GM19239 (cell line): Measurements from ENCODE around the gene PNPO.

ENCODE experiments used
- DNase-seq: peaks from one replicate; pipeline ENCODE4 v3.0.0; 2011; ENCODE audit warnings: low spot score; ENCODE audit not compliant: insufficient read length
- FAIRE-seq: peaks from 2 replicates; lab custom pipeline; 2011; peaks lifted over from hg19 to GRCh38; lab: Jason Lieb, UNC

The PNPO gene

GRCh38 chr17:47992216-47992615, 50.8 kb downstream of the PNPO start:
- no peak for DNase-seq
- FAIRE-seq: no peak

- FAIRE-seq: no peak
- DNase-seq: no peak
Observed at GRCh38 chr17:47993031-47993564, 51.7 kb downstream of the PNPO start.

- DNase-seq (no peak), FAIRE-seq (no peak)
Observed at GRCh38 chr17:47993964-47994363, 52.6 kb downstream of the PNPO start.

- no peak for FAIRE-seq
- DNase-seq: no peak
Observed at GRCh38 chr17:47994724-47995123, 53.4 kb downstream of the PNPO start.

GRCh38 chr17:47995241-47995935, 54.0 kb downstream of the PNPO start:
- no peak for DNase-seq
- FAIRE-seq: no peak

GRCh38 chr17:47996201-47996600, 54.8 kb downstream of the PNPO start:
- no peak for DNase-seq
- no peak for FAIRE-seq

- DNase-seq: no peak
- FAIRE-seq: no peak
Observed at GRCh38 chr17:47997586-47997985, 56.2 kb downstream of the PNPO start.

- DNase-seq: no peak
- FAIRE-seq: no peak
Observed at GRCh38 chr17:47998044-47998443, 56.7 kb downstream of the PNPO start.
